Activated CD8-positive, alpha-beta T cell treated with anti-CD3 and anti-CD28 coated beads for 36 hours (primary cell): ENCODE measurements around the gene PLTP. TPM values are rescaled to one million over a fixed set of nuclear protein-coding genes. Genes with fewer than 3 reads are reported as not detected.
"Not testable (repeated sequence)": the region's sequence is repeated elsewhere in the genome, so short reads cannot be mapped to it uniquely, and the experiment has no call there.

ENCODE experiments used
- ATAC-seq: fragments of 200-7000 bp; cut with Tn5 transposase; one replicate; pipeline ENCODE4 v1.10.0; 2021; ENCODE audit warnings: mild to moderate bottlenecking, moderate library complexity
- CTCF ChIA-PET: fragments of 350-600 bp; sonication (Branson Sonifier 250); formaldehyde crosslinking; loops from one replicate; lab custom pipeline; 2021; ENCODE audit warnings: antibody characterized with exemption; lab: Charles Lee
- POLR2A ChIA-PET: fragments of 350-600 bp; sonication (Branson Sonifier 250); formaldehyde crosslinking; loops from one replicate; lab custom pipeline; 2021; ENCODE audit warnings: antibody characterized with exemption; lab: Charles Lee
- DNase-seq: peaks from one replicate; pipeline ENCODE4 v3.0.0-alpha.2; 2020
- H3K27ac Mint-ChIP-seq: one replicate; pipeline ENCODE4 v1.8.0; 2021; ENCODE audit warnings: mild to moderate bottlenecking, mixed read lengths
- H3K27me3 Mint-ChIP-seq: one replicate; pipeline ENCODE4 v1.8.0; 2021; ENCODE audit warnings: mixed read lengths
- H3K36me3 Mint-ChIP-seq: one replicate; pipeline ENCODE4 v1.8.0; 2021; ENCODE audit warnings: low read depth, mixed read lengths
- H3K4me1 Mint-ChIP-seq: one replicate; pipeline ENCODE4 v1.8.0; 2021; ENCODE audit warnings: low read depth, mixed read lengths
- H3K4me3 Mint-ChIP-seq: one replicate; pipeline ENCODE4 v1.8.0; 2021; ENCODE audit warnings: mild to moderate bottlenecking, moderate library complexity, mixed read lengths
- H3K9me3 Mint-ChIP-seq: one replicate; pipeline ENCODE4 v1.8.0; 2021; ENCODE audit warnings: mixed read lengths
- CTCF ChIP-seq: fragments of 200-600 bp; IDR thresholded peaks from one replicate; pipeline ENCODE4 v1.8.0; 2022; ENCODE audit warnings: antibody characterized with exemption, mild to moderate bottlenecking
- intact Hi-C: fragments of 100-400 bp; cut with micrococcal nuclease; formaldehyde crosslinking; loops from one replicate; pipeline ENCODE4 v1.10.0; 2022
- total RNA-seq, 2 experiments: library from RNA; stranded (reverse); gene quantifications; one replicate each; pipeline ENCODE4 v1.2.3, GENCODE V29; 2021

The PLTP gene
- total RNA-seq, 2 experiments from 2014 or later, result 7.4 to 8.6 TPM

- H3K36me3 Mint-ChIP-seq, result no peaks in the 10 kb centered on the region
- no peaks in the 10 kb centered on the region for H3K4me1 Mint-ChIP-seq
- H3K27me3 Mint-ChIP-seq, result no peaks in the 10 kb centered on the region
- ChIA-PET CTCF (interaction anchor here (0.8 to 1.6 kb wide), 5 partner anchors 12 to 105 kb away, joined by 3 to 11 read pairs (median 3); no protein-coding TSS in a partner anchor), POLR2A (interaction anchor here (0.8 to 2.6 kb wide), 6 partner anchors 8 to 47 kb away, joined by 3 to 11 read pairs (median 4); partner anchors contain the start of genes CTSA, NEURL2 and ZSWIM1)
- DNase-seq (no peak), ATAC-seq (no peak)
- no peak for TF ChIP-seq CTCF
- no peaks in the 10 kb centered on the region for H3K9me3 Mint-ChIP-seq
- no peak overlapping the region for H3K27ac Mint-ChIP-seq
- intact Hi-C loops, result no loop called here
- no peak overlapping the region for H3K4me3 Mint-ChIP-seq
Measured at GRCh38 chr20:45904583-45905504, 7.1 kb downstream of the PLTP start.

DNA sequence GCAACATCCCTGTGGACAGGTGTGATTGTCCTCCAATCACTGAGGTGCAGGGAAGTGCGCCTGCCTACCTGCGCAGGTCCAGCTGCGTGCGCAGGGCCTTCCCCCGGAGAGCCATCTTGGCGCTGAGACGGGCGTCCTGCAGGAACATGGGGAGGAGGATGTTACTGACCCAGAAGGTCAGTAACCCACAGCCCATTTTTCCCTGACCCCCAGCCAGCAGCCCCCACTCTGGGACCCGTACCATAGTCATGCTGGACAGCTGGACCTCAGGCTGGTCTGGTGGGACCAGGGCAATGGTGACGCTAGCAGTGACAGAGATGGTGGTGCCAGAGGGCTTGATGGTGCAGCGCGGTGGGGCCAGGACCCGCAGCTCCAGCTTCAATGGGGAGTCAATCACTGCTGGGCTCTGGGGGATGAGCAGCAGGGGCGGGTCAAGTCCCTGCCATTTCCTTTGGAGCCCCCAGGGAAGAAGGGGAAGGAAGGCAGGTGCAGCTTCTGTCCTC is 9.7 kb downstream of the PLTP start:
- Mint-ChIP-seq H3K36me3 (no peaks in the 10 kb centered on the region), H3K4me3 (no peak overlapping the region), H3K9me3 (no peaks in the 10 kb centered on the region), H3K4me1 (no peaks in the 10 kb centered on the region), H3K27ac (no peak overlapping the region), H3K27me3 (no peaks in the 10 kb centered on the region)
- ATAC-seq (no peak), DNase-seq (no peak)
- TF ChIP-seq CTCF, result no peak
- ChIA-PET CTCF (interaction anchor here (1.0 to 1.4 kb wide), 2 partner anchors 68 to 103 kb away, joined by 3 to 4 read pairs; no protein-coding TSS in a partner anchor), POLR2A (interaction anchor here (1.1 kb wide), 1 partner anchor 9 kb away, joined by 3 read pairs; no protein-coding TSS in a partner anchor)
- intact Hi-C loops, result no loop called here

DNA sequence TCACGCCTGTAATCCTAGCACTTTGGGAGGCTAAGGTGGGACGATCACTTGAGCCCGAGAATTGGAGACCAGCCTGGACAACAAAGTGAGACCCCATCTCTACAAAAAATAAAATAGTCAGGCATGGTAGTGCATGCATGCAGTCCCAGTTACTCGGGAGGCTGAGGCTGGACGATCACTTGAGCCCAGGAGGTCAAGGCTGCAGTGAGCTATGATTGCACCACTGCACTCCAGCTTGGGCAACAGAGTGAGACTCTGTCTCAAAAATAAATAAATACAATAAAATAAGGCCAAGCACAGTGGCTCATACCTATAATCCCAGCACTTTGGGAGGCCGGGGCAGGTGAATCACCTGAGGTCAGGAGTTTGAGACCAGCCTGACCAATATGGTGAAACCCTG is 10.6 kb downstream of the PLTP start:
- not testable (repeated sequence) for H3K9me3 Mint-ChIP-seq
- ChIA-PET CTCF (interaction anchor here (1.4 kb wide), 1 partner anchor 69 kb away, joined by 4 read pairs; no protein-coding TSS in a partner anchor), POLR2A (interaction anchor here (1.1 kb wide), 1 partner anchor 10 kb away, joined by 3 read pairs; no protein-coding TSS in a partner anchor)

GRCh38 chr20:45899046-45899835 is 12.7 kb downstream of the PLTP start:
- no peak for DNase-seq
- Mint-ChIP-seq H3K27ac (no peak overlapping the region), H3K9me3 (no peaks in the 10 kb centered on the region), H3K27me3 (no peaks in the 10 kb centered on the region), H3K36me3 (peaks cover 7% of the 10 kb centered on the region), H3K4me1 (peaks cover under 1% of the 10 kb centered on the region), H3K4me3 (no peak overlapping the region)
- intact Hi-C loops, result no loop called here
- no peak for TF ChIP-seq CTCF
- POLR2A ChIA-PET, result interaction anchor here (1.1 to 3.0 kb wide), 5 partner anchors 9 to 35 kb away, joined by 3 to 11 read pairs (median 6); partner anchors contain the start of gene PCIF1
- CTCF ChIA-PET, result no interaction called here
- no peak for ATAC-seq

More for the DNA sequence above, 10.6 kb downstream of the PLTP start:
- intact Hi-C loops, H3K27me3 Mint-ChIP-seq, H3K36me3 Mint-ChIP-seq, H3K4me3 Mint-ChIP-seq, H3K4me1 Mint-ChIP-seq, ATAC-seq, H3K27ac Mint-ChIP-seq, DNase-seq: not testable (repeated sequence)

DNA sequence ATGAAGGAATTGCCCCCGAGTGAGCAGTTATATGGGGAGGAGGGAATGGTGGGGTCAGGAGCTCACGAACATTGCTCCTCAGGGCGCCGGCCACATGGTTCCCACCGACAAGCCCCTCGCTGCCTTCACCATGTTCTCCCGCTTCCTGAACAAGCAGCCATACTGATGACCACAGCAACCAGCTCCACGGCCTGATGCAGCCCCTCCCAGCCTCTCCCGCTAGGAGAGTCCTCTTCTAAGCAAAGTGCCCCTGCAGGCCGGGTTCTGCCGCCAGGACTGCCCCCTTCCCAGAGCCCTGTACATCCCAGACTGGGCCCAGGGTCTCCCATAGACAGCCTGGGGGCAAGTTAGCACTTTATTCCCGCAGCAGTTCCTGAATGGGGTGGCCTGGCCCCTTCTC is 13.7 kb downstream of the PLTP start:
- POLR2A ChIA-PET, result interaction anchor here (1.1 to 3.0 kb wide), 2 partner anchors 9 to 36 kb away, joined by 3 to 11 read pairs; partner anchors contain the start of gene PCIF1
- H3K9me3 Mint-ChIP-seq, result no peaks in the 10 kb centered on the region
- CTCF ChIA-PET, result no interaction called here

More for the DNA sequence above, 13.7 kb downstream of the PLTP start:
- peaks cover 6% of the 10 kb centered on the region for H3K4me1 Mint-ChIP-seq
- ATAC-seq (no peak), DNase-seq (no peak)
- H3K4me3 Mint-ChIP-seq, result no peak overlapping the region
- intact Hi-C loops, result no loop called here
- H3K36me3 Mint-ChIP-seq, result peaks cover 8% of the 10 kb centered on the region
- TF ChIP-seq CTCF, result no peak
- no peak overlapping the region for H3K27ac Mint-ChIP-seq
- no peaks in the 10 kb centered on the region for H3K27me3 Mint-ChIP-seq
